GM23338 (cell line): ENCODE data around the gene HMOX1. TPM values are rescaled to one million over a fixed set of nuclear protein-coding genes. Genes with fewer than 3 reads are reported as not detected.
A peak's percentile ranks its signal among the peaks of the same experiment; 100 is the strongest.

Experiments used
- ATAC-seq: fragments of 200-7000 bp; cut with Tn5 transposase; 3 replicates; pipeline ENCODE4 v1.9.1; 2020
- DNase-seq: peaks from one replicate; pipeline ENCODE4 v3.0.0-alpha.2; 2015; ENCODE audit warnings: low spot score
- H2AFZ ChIP-seq: fragments of 200-600 bp; sonication (generic); 2 replicates; pipeline ENCODE4 v1.8.0; 2016; ENCODE audit warnings: antibody characterized with exemption, mild to moderate bottlenecking, moderate library complexity
- H3F3A ChIP-seq: fragments of 200-600 bp; sonication (generic); replicated peaks from 2 replicates; pipeline ENCODE4 v1.8.0; 2017; ENCODE audit warnings: antibody characterized with exemption, mixed run types, low read depth
- H3K27ac ChIP-seq: fragments of 200-600 bp; sonication (generic); 2 replicates; pipeline ENCODE4 v1.6.1; 2016; ENCODE audit warnings: low read depth
- H3K27me3 ChIP-seq: fragments of 200-600 bp; sonication (generic); 2 replicates; pipeline ENCODE4 v1.8.0; 2016; ENCODE audit warnings: mild to moderate bottlenecking, mixed run types, moderate library complexity; ENCODE audit not compliant: insufficient read depth
- H3K36me3 ChIP-seq: fragments of 200-600 bp; sonication (generic); 2 replicates; pipeline ENCODE4 v1.8.0; 2016; ENCODE audit warnings: mild to moderate bottlenecking; ENCODE audit not compliant: insufficient read depth
- H3K4me1 ChIP-seq: fragments of 200-600 bp; sonication (generic); 2 replicates; pipeline ENCODE4 v1.8.0; 2016; ENCODE audit warnings: mild to moderate bottlenecking, moderate library complexity; ENCODE audit not compliant: insufficient read depth
- H3K4me2 ChIP-seq: fragments of 200-600 bp; sonication (generic); 2 replicates; pipeline ENCODE4 v1.7.1; 2017; ENCODE audit warnings: mixed run types
- H3K4me3 ChIP-seq: fragments of 200-600 bp; sonication (generic); 2 replicates; pipeline ENCODE4 v1.6.1; 2016; ENCODE audit warnings: mixed run types
- H3K79me2 ChIP-seq: fragments of 200-600 bp; sonication (generic); replicated peaks from 2 replicates; pipeline ENCODE4 v1.8.0; 2017; ENCODE audit warnings: mild to moderate bottlenecking; ENCODE audit not compliant: insufficient read depth
- H3K9me2 ChIP-seq: fragments of 200-600 bp; sonication (generic); 2 replicates; pipeline ENCODE4 v1.8.0; 2017; ENCODE audit not compliant: insufficient read depth
- H4K20me1 ChIP-seq: fragments of 200-600 bp; sonication (generic); replicated peaks from 2 replicates; pipeline ENCODE4 v1.8.0; 2017; ENCODE audit warnings: mild to moderate bottlenecking; ENCODE audit not compliant: insufficient read depth
- H3K27ac Mint-ChIP-seq: 2 replicates; pipeline ENCODE4 v1.8.0; 2020; ENCODE audit warnings: inconsistent platforms, mild to moderate bottlenecking, moderate library complexity, mixed read lengths
- H3K27me3 Mint-ChIP-seq: 3 replicates; pipeline ENCODE4 v1.8.0; 2022; ENCODE audit warnings: low read depth, mild to moderate bottlenecking, moderate library complexity, mixed read lengths, inconsistent platforms; ENCODE audit not compliant: insufficient read depth, poor library complexity
- H3K36me3 Mint-ChIP-seq: 3 replicates; pipeline ENCODE4 v1.8.0; 2021; ENCODE audit warnings: low read depth, mild to moderate bottlenecking, inconsistent platforms, moderate library complexity, mixed read lengths
- H3K4me1 Mint-ChIP-seq: 3 replicates; pipeline ENCODE4 v1.8.0; 2020; ENCODE audit warnings: mild to moderate bottlenecking, inconsistent platforms, mixed read lengths
- H3K4me3 Mint-ChIP-seq: 3 replicates; pipeline ENCODE4 v1.8.0; 2021; ENCODE audit warnings: moderate library complexity, mild to moderate bottlenecking, inconsistent platforms, mixed read lengths
- H3K9me3 Mint-ChIP-seq: 3 replicates; pipeline ENCODE4 v1.8.0; 2020; ENCODE audit warnings: moderate library complexity, mild to moderate bottlenecking, inconsistent platforms, mixed read lengths
- EZH2phosphoT487 ChIP-seq: fragments of 200-600 bp; sonication (generic); IDR thresholded peaks from one replicate; pipeline ENCODE4 v1.8.1; 2018; ENCODE audit warnings: antibody characterized with exemption; ENCODE audit not compliant: unreplicated experiment
- NANOG ChIP-seq: IDR thresholded peaks from 2 replicates; pipeline ENCODE4 v1.6.1; 2016; ENCODE audit warnings: antibody characterized with exemption, borderline replicate concordance
- STAT1 ChIP-seq: IDR thresholded peaks from one replicate; pipeline ENCODE4 v1.6.1; 2016; ENCODE audit warnings: antibody characterized with exemption; ENCODE audit not compliant: unreplicated experiment
- ZNF114 ChIP-seq: fragments of 250-450 bp; sonication (Bioruptor Pico); IDR thresholded peaks from 2 replicates; pipeline ENCODE4 v1.5.0; 2020; ENCODE audit warnings: mild to moderate bottlenecking, moderate library complexity
- ZNF331 ChIP-seq: fragments of 250-450 bp; sonication (Bioruptor Pico); IDR thresholded peaks from 2 replicates; pipeline ENCODE4 v1.5.0; 2020; ENCODE audit warnings: low read depth, mild to moderate bottlenecking, moderate library complexity
- polyA plus RNA-seq: library from polyadenylated mRNA; unstranded; fragments of >200 nt; fragmentation: Nextera tagmentation; extraction: Ambion mirVana; gene quantifications from 2 replicates; pipeline ENCODE4 v1.2.1, GENCODE V29; 2016
- total RNA-seq: library from RNA; depleted of rRNA; stranded (reverse); fragments of >200 nt; shearing (Covaris generic); gene quantifications from 2 replicates; pipeline ENCODE4 v1.2.3, GENCODE V29; 2014
- TF ChIP-seq, protein P1 (sequence below): IDR thresholded peaks from one replicate; pipeline ENCODE4 v1.6.1; 2018; ENCODE audit warnings: antibody characterized with exemption; ENCODE audit not compliant: unreplicated experiment
- TF ChIP-seq, protein P2 (sequence below): IDR thresholded peaks from 2 replicates; pipeline ENCODE4 v1.6.1; 2016; ENCODE audit warnings: antibody characterized with exemption

Gene HMOX1
- total and polyA plus RNA-seq, 2 experiments from 2014 or later, result 10.9 to 22.6 TPM

DNA sequence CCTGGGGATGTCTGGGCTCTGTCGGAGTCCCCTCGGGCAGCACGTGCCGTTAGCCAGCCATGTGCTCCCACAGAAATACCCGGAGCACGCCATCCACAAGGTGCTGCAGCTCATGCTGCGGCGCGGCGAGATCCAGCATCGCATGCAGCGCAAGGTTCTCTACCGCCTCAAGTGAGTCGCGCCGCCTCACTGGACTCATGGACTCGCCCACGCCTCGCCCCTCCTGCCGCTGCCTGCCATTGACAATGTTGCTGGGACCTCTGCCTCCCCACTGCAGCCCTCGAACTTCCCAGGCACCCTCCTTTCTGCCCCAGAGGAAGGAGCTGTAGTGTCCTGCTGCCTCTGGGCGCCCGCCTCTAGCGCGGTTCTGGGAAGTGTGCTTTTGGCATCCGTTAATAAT lies 43.2 kb downstream of the HMOX1 start (continued):
- TF ChIP-seq, protein P1, sequence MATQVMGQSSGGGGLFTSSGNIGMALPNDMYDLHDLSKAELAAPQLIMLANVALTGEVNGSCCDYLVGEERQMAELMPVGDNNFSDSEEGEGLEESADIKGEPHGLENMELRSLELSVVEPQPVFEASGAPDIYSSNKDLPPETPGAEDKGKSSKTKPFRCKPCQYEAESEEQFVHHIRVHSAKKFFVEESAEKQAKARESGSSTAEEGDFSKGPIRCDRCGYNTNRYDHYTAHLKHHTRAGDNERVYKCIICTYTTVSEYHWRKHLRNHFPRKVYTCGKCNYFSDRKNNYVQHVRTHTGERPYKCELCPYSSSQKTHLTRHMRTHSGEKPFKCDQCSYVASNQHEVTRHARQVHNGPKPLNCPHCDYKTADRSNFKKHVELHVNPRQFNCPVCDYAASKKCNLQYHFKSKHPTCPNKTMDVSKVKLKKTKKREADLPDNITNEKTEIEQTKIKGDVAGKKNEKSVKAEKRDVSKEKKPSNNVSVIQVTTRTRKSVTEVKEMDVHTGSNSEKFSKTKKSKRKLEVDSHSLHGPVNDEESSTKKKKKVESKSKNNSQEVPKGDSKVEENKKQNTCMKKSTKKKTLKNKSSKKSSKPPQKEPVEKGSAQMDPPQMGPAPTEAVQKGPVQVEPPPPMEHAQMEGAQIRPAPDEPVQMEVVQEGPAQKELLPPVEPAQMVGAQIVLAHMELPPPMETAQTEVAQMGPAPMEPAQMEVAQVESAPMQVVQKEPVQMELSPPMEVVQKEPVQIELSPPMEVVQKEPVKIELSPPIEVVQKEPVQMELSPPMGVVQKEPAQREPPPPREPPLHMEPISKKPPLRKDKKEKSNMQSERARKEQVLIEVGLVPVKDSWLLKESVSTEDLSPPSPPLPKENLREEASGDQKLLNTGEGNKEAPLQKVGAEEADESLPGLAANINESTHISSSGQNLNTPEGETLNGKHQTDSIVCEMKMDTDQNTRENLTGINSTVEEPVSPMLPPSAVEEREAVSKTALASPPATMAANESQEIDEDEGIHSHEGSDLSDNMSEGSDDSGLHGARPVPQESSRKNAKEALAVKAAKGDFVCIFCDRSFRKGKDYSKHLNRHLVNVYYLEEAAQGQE, result no peak
- TF ChIP-seq ZNF114 (CRISPR knock-in tag), result no peak
- TF ChIP-seq NANOG, result no peak
- no peak for TF ChIP-seq STAT1

DNA sequence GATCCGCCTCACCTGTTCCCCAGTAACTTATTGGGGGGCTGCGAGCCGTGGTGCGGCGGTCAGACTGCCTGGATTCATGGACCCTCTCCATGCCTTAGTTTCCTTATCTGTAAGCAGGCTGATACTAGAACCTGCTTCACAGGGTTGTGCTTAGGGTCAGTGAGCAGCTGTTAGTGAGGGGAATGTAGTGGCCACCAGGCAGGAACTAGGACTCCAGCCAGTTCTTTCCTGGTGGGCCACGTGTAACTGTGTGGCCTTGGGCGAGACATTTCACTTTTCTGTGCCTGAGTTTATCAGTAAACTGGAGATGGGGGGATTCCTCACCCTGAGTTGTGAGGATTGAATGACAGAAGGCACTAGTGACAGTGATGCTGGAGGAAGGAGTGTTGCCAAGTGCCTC lies 43.9 kb downstream of the HMOX1 start:
- no peak overlapping the region for H2AFZ ChIP-seq
- peak overlapping the region; percentile 74; the same call in 1 of the 2 replicates for H3K27ac ChIP-seq
- no peak overlapping the region for H3K4me3 ChIP-seq
- TF ChIP-seq EZH2phosphoT487 (no peak), ZNF114 (CRISPR knock-in tag) (no peak), ZNF331 (no peak), STAT1 (no peak)
- TF ChIP-seq, protein P1, result no peak
- TF ChIP-seq, protein P2, sequence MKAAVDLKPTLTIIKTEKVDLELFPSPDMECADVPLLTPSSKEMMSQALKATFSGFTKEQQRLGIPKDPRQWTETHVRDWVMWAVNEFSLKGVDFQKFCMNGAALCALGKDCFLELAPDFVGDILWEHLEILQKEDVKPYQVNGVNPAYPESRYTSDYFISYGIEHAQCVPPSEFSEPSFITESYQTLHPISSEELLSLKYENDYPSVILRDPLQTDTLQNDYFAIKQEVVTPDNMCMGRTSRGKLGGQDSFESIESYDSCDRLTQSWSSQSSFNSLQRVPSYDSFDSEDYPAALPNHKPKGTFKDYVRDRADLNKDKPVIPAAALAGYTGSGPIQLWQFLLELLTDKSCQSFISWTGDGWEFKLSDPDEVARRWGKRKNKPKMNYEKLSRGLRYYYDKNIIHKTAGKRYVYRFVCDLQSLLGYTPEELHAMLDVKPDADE, result no peak
- no peaks in the 10 kb centered on the region for H3K9me2 ChIP-seq
- H3K79me2 ChIP-seq, result peaks cover 21% of the 10 kb centered on the region; the same call in 1 of the 2 replicates
- no peaks in the 10 kb centered on the region for H3K9me3 Mint-ChIP-seq
- peaks cover 40% of the 10 kb centered on the region for H3K4me1 Mint-ChIP-seq
- H3K4me3 Mint-ChIP-seq, result no peak overlapping the region
- peaks cover 88% of the 10 kb centered on the region for H3K36me3 Mint-ChIP-seq
- H3K27ac Mint-ChIP-seq, result peak overlapping the region; percentile 34; the same call in 1 of the 2 replicates
- H3K27me3 Mint-ChIP-seq, result peaks cover 12% of the 10 kb centered on the region
- H3K36me3 ChIP-seq, result peaks cover 60% of the 10 kb centered on the region
- no peak overlapping the region for H3K4me2 ChIP-seq
- H3K27me3 ChIP-seq, result no peaks in the 10 kb centered on the region
- H3K4me1 ChIP-seq, result peaks cover 18% of the 10 kb centered on the region
- peaks cover 35% of the 10 kb centered on the region for H4K20me1 ChIP-seq
- ATAC-seq (no peak), DNase-seq (no peak)
- H3F3A ChIP-seq, result peaks cover 57% of the 10 kb centered on the region; the same call in 1 of the 2 replicates
